ENCODE results near the gene PITPNC1.

DNA sequence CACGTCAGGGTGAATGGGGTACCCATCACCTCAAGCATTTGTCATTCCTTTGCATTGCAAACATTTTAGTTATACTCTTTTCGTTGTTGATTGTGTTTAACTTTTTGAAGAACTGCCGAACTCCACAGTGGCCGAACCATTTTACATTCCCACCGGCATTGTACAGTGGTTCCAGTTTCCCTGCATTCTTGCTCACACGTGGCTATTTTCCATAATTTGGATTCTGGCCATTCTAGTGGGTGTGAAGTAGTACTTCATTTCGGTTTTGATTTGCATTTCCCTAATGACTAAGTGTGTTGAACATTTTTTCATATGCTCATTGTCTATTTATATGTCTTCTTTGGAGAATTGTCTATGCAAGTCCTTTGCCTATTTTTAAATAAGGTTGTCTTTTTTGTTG lies 353.6 kb downstream of the PITPNC1 start:
- TF ChIP-seq, protein P1, sequence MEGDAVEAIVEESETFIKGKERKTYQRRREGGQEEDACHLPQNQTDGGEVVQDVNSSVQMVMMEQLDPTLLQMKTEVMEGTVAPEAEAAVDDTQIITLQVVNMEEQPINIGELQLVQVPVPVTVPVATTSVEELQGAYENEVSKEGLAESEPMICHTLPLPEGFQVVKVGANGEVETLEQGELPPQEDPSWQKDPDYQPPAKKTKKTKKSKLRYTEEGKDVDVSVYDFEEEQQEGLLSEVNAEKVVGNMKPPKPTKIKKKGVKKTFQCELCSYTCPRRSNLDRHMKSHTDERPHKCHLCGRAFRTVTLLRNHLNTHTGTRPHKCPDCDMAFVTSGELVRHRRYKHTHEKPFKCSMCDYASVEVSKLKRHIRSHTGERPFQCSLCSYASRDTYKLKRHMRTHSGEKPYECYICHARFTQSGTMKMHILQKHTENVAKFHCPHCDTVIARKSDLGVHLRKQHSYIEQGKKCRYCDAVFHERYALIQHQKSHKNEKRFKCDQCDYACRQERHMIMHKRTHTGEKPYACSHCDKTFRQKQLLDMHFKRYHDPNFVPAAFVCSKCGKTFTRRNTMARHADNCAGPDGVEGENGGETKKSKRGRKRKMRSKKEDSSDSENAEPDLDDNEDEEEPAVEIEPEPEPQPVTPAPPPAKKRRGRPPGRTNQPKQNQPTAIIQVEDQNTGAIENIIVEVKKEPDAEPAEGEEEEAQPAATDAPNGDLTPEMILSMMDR (IDR thresholded peaks at IDR 0.05): no peak
- TF ChIP-seq POLR2A (IDR thresholded peaks at IDR 0.05): no peak

All from esophagus squamous epithelium (tissue), 4 donors.